WTC11 (cell line): Measurements from ENCODE around the gene VWC2. TPM values are rescaled to one million over a fixed set of nuclear protein-coding genes. Genes with fewer than 3 reads are reported as not detected.
A peak's percentile ranks its signal among the peaks of the same experiment; 100 is the strongest.
"Not testable (repeated sequence)": the region's sequence is repeated elsewhere in the genome, so short reads cannot be mapped to it uniquely, and the experiment has no call there.

ENCODE experiments used
- ATAC-seq: fragments of 200-7000 bp; cut with Tn5 transposase; 2 replicates; pipeline ENCODE4 v1.10.0; 2021; ENCODE audit warnings: mild to moderate bottlenecking, moderate library complexity
- CTCF ChIA-PET: fragments of 300-600 bp; sonication (Branson Sonifier 250); formaldehyde crosslinking; loops from one replicate; lab custom pipeline; 2021; ENCODE audit warnings: antibody characterized with exemption; lab: Charles Lee
- POLR2A ChIA-PET: fragments of 350-600 bp; sonication (Branson Sonifier 250); formaldehyde crosslinking; loops from one replicate; lab custom pipeline; 2021; ENCODE audit warnings: antibody characterized with exemption; lab: Charles Lee
- DNase-seq: peaks from one replicate; pipeline ENCODE4 v3.0.0; 2021; ENCODE audit warnings: low spot score
- H3K27ac Mint-ChIP-seq: 2 replicates; pipeline ENCODE4 v1.8.0; 2021; ENCODE audit warnings: mixed read lengths
- H3K27me3 Mint-ChIP-seq: 2 replicates; pipeline ENCODE4 v1.8.0; 2021; ENCODE audit warnings: low read depth, mild to moderate bottlenecking, moderate library complexity, mixed read lengths
- H3K36me3 Mint-ChIP-seq: 2 replicates; pipeline ENCODE4 v1.8.0; 2021; ENCODE audit warnings: mixed read lengths
- H3K4me1 Mint-ChIP-seq: 2 replicates; pipeline ENCODE4 v1.8.0; 2022; ENCODE audit warnings: mixed read lengths
- H3K4me3 Mint-ChIP-seq: 2 replicates; pipeline ENCODE4 v1.8.0; 2021; ENCODE audit warnings: mild to moderate bottlenecking, moderate library complexity, mixed read lengths
- H3K9me3 Mint-ChIP-seq: 2 replicates; pipeline ENCODE4 v1.8.0; 2021; ENCODE audit warnings: mixed read lengths
- CTCF ChIP-seq: fragments of 200-600 bp; IDR thresholded peaks from 2 replicates; pipeline ENCODE4 v1.8.0; 2022; ENCODE audit warnings: antibody characterized with exemption
- FOXP4 ChIP-seq: sonication (generic); formaldehyde crosslinking; IDR thresholded peaks from 2 replicates; pipeline ENCODE4 v1.8.0; 2022; ENCODE audit warnings: mild to moderate bottlenecking, missing genetic modification reagents
- GTF2I ChIP-seq: fragments of 250-450 bp; sonication (Bioruptor Pico); conservative IDR thresholded peaks from 2 replicates; pipeline ENCODE4 v1.4.0; 2021; ENCODE audit warnings: mild to moderate bottlenecking
- NR3C1 ChIP-seq: sonication (generic); formaldehyde crosslinking; conservative IDR thresholded peaks from 2 replicates; pipeline ENCODE4 v1.8.1; 2023; ENCODE audit warnings: low read depth, mild to moderate bottlenecking, missing genetic modification reagents
- total RNA-seq: library from RNA; stranded (reverse); gene quantifications from 3 replicates; pipeline ENCODE4 v1.2.3, GENCODE V29; 2021
- TF ChIP-seq, protein P1 (sequence below): sonication (generic); formaldehyde crosslinking; IDR thresholded peaks from 2 replicates; pipeline ENCODE4 v1.8.0; 2023; ENCODE audit warnings: missing genetic modification reagents, mild to moderate bottlenecking, borderline replicate concordance
- TF ChIP-seq, protein P2 (sequence below): sonication (generic); formaldehyde crosslinking; IDR thresholded peaks from 2 replicates; pipeline ENCODE4 v1.8.0; 2022; ENCODE audit warnings: mild to moderate bottlenecking, missing genetic modification reagents
- TF ChIP-seq, protein P3 (sequence below): sonication (generic); formaldehyde crosslinking; IDR thresholded peaks from 2 replicates; pipeline ENCODE4 v1.8.1; 2023; ENCODE audit warnings: mild to moderate bottlenecking, missing genetic modification reagents, moderate library complexity

VWC2 gene
- total RNA-seq, 1 experiment from 2014 or later, result 0.79 TPM

GRCh38 chr7:49850921-49851613, 77.6 kb downstream of the VWC2 start:
- ATAC-seq (no peak; the same call in 1 of the 2 replicates), DNase-seq (peak; percentile 17)
- TF ChIP-seq NR3C1 (no peak), FOXP4 (no peak)
- TF ChIP-seq, protein P1, sequence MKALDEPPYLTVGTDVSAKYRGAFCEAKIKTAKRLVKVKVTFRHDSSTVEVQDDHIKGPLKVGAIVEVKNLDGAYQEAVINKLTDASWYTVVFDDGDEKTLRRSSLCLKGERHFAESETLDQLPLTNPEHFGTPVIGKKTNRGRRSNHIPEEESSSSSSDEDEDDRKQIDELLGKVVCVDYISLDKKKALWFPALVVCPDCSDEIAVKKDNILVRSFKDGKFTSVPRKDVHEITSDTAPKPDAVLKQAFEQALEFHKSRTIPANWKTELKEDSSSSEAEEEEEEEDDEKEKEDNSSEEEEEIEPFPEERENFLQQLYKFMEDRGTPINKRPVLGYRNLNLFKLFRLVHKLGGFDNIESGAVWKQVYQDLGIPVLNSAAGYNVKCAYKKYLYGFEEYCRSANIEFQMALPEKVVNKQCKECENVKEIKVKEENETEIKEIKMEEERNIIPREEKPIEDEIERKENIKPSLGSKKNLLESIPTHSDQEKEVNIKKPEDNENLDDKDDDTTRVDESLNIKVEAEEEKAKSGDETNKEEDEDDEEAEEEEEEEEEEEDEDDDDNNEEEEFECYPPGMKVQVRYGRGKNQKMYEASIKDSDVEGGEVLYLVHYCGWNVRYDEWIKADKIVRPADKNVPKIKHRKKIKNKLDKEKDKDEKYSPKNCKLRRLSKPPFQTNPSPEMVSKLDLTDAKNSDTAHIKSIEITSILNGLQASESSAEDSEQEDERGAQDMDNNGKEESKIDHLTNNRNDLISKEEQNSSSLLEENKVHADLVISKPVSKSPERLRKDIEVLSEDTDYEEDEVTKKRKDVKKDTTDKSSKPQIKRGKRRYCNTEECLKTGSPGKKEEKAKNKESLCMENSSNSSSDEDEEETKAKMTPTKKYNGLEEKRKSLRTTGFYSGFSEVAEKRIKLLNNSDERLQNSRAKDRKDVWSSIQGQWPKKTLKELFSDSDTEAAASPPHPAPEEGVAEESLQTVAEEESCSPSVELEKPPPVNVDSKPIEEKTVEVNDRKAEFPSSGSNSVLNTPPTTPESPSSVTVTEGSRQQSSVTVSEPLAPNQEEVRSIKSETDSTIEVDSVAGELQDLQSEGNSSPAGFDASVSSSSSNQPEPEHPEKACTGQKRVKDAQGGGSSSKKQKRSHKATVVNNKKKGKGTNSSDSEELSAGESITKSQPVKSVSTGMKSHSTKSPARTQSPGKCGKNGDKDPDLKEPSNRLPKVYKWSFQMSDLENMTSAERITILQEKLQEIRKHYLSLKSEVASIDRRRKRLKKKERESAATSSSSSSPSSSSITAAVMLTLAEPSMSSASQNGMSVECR (CRISPR knock-in tag), result no peak
- Mint-ChIP-seq H3K4me3 (no peak overlapping the region), H3K36me3 (peaks cover 4% of the 10 kb centered on the region; the same call in 1 of the 2 replicates), H3K27ac (no peak overlapping the region), H3K9me3 (peaks cover 3% of the 10 kb centered on the region; the same call in 1 of the 2 replicates), H3K27me3 (no peaks in the 10 kb centered on the region), H3K4me1 (peaks cover 41% of the 10 kb centered on the region)
- CTCF ChIA-PET, result no interaction called here
- POLR2A ChIA-PET, result no interaction called here

DNA sequence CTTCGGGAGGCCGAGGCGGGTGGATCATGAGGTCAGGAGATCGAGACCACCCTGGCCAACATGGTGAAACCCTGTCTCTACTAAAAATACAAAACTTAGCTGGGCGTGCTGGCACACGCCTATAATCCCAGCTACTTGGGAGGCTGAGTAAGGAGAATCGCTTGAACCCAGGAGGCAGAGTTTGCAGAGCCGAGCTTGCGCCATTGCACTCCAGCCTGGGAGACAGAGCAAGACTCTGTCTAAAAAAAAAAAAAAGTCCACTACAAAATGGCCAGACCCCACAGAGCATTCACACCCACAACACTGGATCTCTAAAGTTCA, 78.1 kb downstream of the VWC2 start:
- DNase-seq, ATAC-seq, H3K36me3 Mint-ChIP-seq, H3K4me3 Mint-ChIP-seq, H3K27ac Mint-ChIP-seq, POLR2A ChIA-PET, H3K9me3 Mint-ChIP-seq, H3K27me3 Mint-ChIP-seq: not testable (repeated sequence)
- peaks cover 40% of the 10 kb centered on the region for H3K4me1 Mint-ChIP-seq
- CTCF ChIA-PET, result interaction anchor here (1.3 kb wide), 1 partner anchor 1551 kb away, joined by 4 read pairs; no protein-coding TSS in a partner anchor

DNA sequence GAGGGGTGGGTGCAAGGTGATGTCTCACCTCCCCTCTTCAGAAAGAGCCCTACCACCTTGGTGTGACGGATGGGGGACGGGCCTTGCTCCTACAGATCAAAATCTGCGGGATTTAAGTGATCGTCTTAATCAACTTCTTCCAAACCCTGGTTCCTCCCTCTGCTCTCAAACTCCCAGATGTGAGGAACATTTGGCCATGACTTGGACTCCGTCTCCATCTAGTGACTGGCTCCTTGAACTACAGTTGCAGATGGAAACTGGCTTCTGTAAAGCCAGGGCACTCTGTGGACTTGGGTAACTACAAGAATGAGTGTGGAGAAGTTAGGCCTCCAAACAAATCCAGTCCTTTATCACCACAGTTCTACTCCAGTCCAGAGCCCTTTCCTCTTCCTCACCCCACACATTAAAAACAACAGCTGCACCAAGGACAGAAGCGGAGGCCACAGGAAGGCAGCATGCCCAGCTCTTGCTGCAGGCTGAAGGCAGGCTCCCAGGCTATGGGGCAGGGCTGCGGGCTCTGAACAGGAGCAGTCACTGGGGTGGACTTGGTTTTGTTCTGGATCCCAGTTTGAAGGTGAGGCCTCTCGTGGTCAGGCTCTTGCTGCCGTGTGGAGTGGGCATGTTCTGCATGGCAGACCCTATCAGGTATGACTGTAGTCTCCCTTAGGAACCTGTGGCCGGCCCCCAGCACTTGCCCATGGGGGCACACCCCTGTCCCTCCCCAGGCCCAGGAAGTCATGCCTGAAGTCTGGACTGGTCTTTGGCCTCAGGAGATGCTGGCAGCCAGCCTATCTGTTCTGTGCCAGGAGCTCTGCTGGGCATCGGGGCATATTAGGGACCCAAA, 79.4 kb downstream of the VWC2 start:
- Mint-ChIP-seq H3K36me3 (peaks cover 12% of the 10 kb centered on the region), H3K27ac (peak overlapping the region; percentile 40; the same call in 1 of the 2 replicates), H3K9me3 (peaks cover 13% of the 10 kb centered on the region), H3K4me1 (peaks cover 31% of the 10 kb centered on the region), H3K4me3 (no peak overlapping the region), H3K27me3 (no peaks in the 10 kb centered on the region)
- TF ChIP-seq, protein P2, sequence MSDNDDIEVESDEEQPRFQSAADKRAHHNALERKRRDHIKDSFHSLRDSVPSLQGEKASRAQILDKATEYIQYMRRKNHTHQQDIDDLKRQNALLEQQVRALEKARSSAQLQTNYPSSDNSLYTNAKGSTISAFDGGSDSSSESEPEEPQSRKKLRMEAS, result no peak
- TF ChIP-seq, protein P3, sequence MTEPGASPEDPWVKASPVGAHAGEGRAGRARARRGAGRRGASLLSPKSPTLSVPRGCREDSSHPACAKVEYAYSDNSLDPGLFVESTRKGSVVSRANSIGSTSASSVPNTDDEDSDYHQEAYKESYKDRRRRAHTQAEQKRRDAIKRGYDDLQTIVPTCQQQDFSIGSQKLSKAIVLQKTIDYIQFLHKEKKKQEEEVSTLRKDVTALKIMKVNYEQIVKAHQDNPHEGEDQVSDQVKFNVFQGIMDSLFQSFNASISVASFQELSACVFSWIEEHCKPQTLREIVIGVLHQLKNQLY (CRISPR knock-in tag), result no peak
- no peak for TF ChIP-seq GTF2I (CRISPR knock-in tag)
- peak; percentile 67 for TF ChIP-seq CTCF
- ATAC-seq (peak; percentile 87), DNase-seq (peak; percentile 64)
- ChIA-PET CTCF (interaction anchor here (0.5 to 1.4 kb wide), 3 partner anchors 851 to 1552 kb away, joined by 3 to 4 read pairs (median 4); no protein-coding TSS in a partner anchor), POLR2A (no interaction called here)
